H1 (cell line): ENCODE data around the gene WDR77. TPM values are rescaled to one million over a fixed set of nuclear protein-coding genes. Genes with fewer than 3 reads are reported as not detected.

Experiments
- KDM5A ChIP-seq: fragments of 200-600 bp; IDR thresholded peaks from 2 replicates; pipeline ENCODE4 v1.7.1; 2012; ENCODE audit warnings: mild to moderate bottlenecking, low read length, inconsistent platforms, mixed read lengths
- RAD21 ChIP-seq, 2 experiments: IDR thresholded peaks in 1 of 2; conservative IDR thresholded peaks in 1 of 2; 2 replicates each; pipeline ENCODE4 v1.6.1; 2011; ENCODE audit warnings: low read depth in 2 of 2, low read length in 2 of 2, improper control_type of control experiment in 1 of 2, inconsistent platforms in 1 of 2, mild to moderate bottlenecking in 1 of 2, moderate library complexity in 1 of 2
- polyA plus RNA-seq, 7 experiments: library from polyadenylated mRNA; depleted of rRNA in 3 of 7; stranded (reverse) in 5 of 7; unstranded in 2 of 7; fragments of >200 nt in 5 of 7; fragments of 200-250 nt in 2 of 7; gene quantifications; 1 replicate in 5 of 7; 2 replicates in 1 of 7; 4 replicates in 1 of 7; pipeline versions ENCODE4 v1.2.1 to v1.2.3, GENCODE V29; 2011 to 2013; ENCODE audit warnings: missing spikeins in 2 of 7, mixed read lengths in 2 of 7
- total RNA-seq: library from RNA; stranded (reverse); fragmentation: NEBNext Ultra II Directional; extraction: Animal tissue kit (Norgen Biotek cat#: 25700); gene quantifications from 2 replicates; pipeline ENCODE4 v1.2.1, GENCODE V29; 2021
- TF ChIP-seq, protein P1 (sequence below): fragments of 300-600 bp; sonication (generic); IDR thresholded peaks from 2 replicates; pipeline ENCODE4 v1.7.1; 2012; ENCODE audit warnings: low read length, moderate library complexity, mild to moderate bottlenecking, inconsistent platforms; ENCODE audit not compliant: insufficient replicate concordance
- TF ChIP-seq, protein P2 (sequence below): IDR thresholded peaks from 2 replicates; pipeline ENCODE4 v1.6.1; 2012; ENCODE audit warnings: inconsistent platforms

WDR77 gene
- total and polyA plus RNA-seq, 2 of the 8 experiments (the other 6 are each of a cell fraction or from before 2014, with no cell fraction given), result 66.0 to 156 TPM

DNA sequence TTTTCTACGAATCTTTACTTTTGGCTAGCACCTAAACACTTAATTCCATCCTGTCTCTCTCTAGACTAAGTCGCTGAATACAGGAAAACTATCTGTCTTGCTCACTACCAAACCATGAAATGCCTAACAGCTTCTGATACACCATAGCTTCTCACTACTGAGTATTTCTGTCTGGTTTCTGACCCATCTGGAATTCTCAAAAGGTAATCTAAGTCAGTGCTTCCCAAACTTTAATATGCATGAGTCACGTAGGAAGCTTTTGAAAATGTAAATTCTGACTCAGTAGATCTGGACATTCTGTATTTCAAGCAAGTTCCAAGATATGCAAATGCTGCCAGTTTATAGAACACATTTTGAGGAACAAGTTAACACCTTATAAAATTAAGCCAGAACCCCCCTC, 12.3 kb downstream of the WDR77 start (continued):
- TF ChIP-seq, protein P1, sequence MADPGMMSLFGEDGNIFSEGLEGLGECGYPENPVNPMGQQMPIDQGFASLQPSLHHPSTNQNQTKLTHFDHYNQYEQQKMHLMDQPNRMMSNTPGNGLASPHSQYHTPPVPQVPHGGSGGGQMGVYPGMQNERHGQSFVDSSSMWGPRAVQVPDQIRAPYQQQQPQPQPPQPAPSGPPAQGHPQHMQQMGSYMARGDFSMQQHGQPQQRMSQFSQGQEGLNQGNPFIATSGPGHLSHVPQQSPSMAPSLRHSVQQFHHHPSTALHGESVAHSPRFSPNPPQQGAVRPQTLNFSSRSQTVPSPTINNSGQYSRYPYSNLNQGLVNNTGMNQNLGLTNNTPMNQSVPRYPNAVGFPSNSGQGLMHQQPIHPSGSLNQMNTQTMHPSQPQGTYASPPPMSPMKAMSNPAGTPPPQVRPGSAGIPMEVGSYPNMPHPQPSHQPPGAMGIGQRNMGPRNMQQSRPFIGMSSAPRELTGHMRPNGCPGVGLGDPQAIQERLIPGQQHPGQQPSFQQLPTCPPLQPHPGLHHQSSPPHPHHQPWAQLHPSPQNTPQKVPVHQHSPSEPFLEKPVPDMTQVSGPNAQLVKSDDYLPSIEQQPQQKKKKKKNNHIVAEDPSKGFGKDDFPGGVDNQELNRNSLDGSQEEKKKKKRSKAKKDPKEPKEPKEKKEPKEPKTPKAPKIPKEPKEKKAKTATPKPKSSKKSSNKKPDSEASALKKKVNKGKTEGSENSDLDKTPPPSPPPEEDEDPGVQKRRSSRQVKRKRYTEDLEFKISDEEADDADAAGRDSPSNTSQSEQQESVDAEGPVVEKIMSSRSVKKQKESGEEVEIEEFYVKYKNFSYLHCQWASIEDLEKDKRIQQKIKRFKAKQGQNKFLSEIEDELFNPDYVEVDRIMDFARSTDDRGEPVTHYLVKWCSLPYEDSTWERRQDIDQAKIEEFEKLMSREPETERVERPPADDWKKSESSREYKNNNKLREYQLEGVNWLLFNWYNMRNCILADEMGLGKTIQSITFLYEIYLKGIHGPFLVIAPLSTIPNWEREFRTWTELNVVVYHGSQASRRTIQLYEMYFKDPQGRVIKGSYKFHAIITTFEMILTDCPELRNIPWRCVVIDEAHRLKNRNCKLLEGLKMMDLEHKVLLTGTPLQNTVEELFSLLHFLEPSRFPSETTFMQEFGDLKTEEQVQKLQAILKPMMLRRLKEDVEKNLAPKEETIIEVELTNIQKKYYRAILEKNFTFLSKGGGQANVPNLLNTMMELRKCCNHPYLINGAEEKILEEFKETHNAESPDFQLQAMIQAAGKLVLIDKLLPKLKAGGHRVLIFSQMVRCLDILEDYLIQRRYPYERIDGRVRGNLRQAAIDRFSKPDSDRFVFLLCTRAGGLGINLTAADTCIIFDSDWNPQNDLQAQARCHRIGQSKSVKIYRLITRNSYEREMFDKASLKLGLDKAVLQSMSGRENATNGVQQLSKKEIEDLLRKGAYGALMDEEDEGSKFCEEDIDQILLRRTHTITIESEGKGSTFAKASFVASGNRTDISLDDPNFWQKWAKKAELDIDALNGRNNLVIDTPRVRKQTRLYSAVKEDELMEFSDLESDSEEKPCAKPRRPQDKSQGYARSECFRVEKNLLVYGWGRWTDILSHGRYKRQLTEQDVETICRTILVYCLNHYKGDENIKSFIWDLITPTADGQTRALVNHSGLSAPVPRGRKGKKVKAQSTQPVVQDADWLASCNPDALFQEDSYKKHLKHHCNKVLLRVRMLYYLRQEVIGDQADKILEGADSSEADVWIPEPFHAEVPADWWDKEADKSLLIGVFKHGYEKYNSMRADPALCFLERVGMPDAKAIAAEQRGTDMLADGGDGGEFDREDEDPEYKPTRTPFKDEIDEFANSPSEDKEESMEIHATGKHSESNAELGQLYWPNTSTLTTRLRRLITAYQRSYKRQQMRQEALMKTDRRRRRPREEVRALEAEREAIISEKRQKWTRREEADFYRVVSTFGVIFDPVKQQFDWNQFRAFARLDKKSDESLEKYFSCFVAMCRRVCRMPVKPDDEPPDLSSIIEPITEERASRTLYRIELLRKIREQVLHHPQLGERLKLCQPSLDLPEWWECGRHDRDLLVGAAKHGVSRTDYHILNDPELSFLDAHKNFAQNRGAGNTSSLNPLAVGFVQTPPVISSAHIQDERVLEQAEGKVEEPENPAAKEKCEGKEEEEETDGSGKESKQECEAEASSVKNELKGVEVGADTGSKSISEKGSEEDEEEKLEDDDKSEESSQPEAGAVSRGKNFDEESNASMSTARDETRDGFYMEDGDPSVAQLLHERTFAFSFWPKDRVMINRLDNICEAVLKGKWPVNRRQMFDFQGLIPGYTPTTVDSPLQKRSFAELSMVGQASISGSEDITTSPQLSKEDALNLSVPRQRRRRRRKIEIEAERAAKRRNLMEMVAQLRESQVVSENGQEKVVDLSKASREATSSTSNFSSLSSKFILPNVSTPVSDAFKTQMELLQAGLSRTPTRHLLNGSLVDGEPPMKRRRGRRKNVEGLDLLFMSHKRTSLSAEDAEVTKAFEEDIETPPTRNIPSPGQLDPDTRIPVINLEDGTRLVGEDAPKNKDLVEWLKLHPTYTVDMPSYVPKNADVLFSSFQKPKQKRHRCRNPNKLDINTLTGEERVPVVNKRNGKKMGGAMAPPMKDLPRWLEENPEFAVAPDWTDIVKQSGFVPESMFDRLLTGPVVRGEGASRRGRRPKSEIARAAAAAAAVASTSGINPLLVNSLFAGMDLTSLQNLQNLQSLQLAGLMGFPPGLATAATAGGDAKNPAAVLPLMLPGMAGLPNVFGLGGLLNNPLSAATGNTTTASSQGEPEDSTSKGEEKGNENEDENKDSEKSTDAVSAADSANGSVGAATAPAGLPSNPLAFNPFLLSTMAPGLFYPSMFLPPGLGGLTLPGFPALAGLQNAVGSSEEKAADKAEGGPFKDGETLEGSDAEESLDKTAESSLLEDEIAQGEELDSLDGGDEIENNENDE, result no peak
- TF ChIP-seq RAD21 (IDR thresholded peaks at IDR 0.05 in 1 of 2, conservative IDR thresholded peaks at IDR 0.05 in 1 of 2; ENCODE audit: low read depth in 2 of 2, low read length in 2 of 2) (no peak), KDM5A (no peak)
- TF ChIP-seq, protein P2, sequence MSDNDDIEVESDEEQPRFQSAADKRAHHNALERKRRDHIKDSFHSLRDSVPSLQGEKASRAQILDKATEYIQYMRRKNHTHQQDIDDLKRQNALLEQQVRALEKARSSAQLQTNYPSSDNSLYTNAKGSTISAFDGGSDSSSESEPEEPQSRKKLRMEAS, result no peak
